B cell (primary cell): Measurements from ENCODE around the gene PARD6A. TPM values are rescaled to one million over a fixed set of nuclear protein-coding genes. Genes with fewer than 3 reads are reported as not detected.

Experiments used
- ATAC-seq: fragments of 200-7000 bp; cut with Tn5 transposase; one replicate; pipeline ENCODE4 v1.10.0; 2021; ENCODE audit warnings: low read depth, mild to moderate bottlenecking, moderate number of reproducible peaks, moderate library complexity
- CTCF ChIA-PET: fragments of 350-600 bp; sonication (Branson Sonifier 250); formaldehyde crosslinking; loops from one replicate; lab custom pipeline; 2021; ENCODE audit warnings: antibody characterized with exemption, inconsistent platforms; lab: Charles Lee
- POLR2A ChIA-PET: fragments of 350-600 bp; sonication (Branson Sonifier 250); formaldehyde crosslinking; loops from one replicate; lab custom pipeline; 2021; ENCODE audit warnings: antibody characterized with exemption; lab: Charles Lee
- DNase-seq: peaks from one replicate; pipeline ENCODE4 v3.0.0; 2013
- H2AFZ ChIP-seq: 2 replicates; pipeline ENCODE4 v1.6.1; 2012; ENCODE audit warnings: mild to moderate bottlenecking, low read depth, low read length; ENCODE audit not compliant: insufficient read depth, poor library complexity, severe bottlenecking
- H3K27ac ChIP-seq, 2 donors: 1 replicate in 1 of 2; 2 replicates in 1 of 2; pipeline ENCODE4 v1.5.1; 2012 to 2013; ENCODE audit warnings: low read length in 2 of 2, mild to moderate bottlenecking in 2 of 2, moderate library complexity in 1 of 2
- H3K27me3 ChIP-seq, 4 experiments: fragments of 200-600 bp in 1 of 4; sonication (generic) in 1 of 4; replicated peaks in 1 of 4; 1 replicate in 2 of 4; 2 replicates in 2 of 4; pipeline versions ENCODE4 v1.6.1 to v1.7.0; 2013 to 2016; ENCODE audit warnings: low read length in 3 of 4, mild to moderate bottlenecking in 2 of 4, mixed read lengths in 1 of 4, moderate library complexity in 1 of 4; ENCODE audit not compliant: insufficient read depth in 4 of 4, control insufficient read depth in 3 of 4; ENCODE audit errors: control extremely low read depth in 1 of 4
- H3K36me3 ChIP-seq, 2 experiments: replicated peaks in 1 of 2; 1 replicate in 1 of 2; 2 replicates in 1 of 2; pipeline versions ENCODE4 v1.6.1 to v1.7.1; 2013; ENCODE audit warnings: low read length in 1 of 2; ENCODE audit not compliant: insufficient read depth in 2 of 2, control insufficient read depth in 1 of 2; ENCODE audit errors: control extremely low read depth in 1 of 2, extremely low read depth in 1 of 2
- H3K4me1 ChIP-seq, 2 donors: fragments of 200-600 bp in 1 of 2; sonication (generic) in 1 of 2; 1 replicate in 1 of 2; 2 replicates in 1 of 2; pipeline versions ENCODE4 v1.5.1 to v1.6.1; 2013 to 2017; ENCODE audit warnings: low read length in 2 of 2; ENCODE audit not compliant: control insufficient read depth in 2 of 2, insufficient read depth in 2 of 2
- H3K4me2 ChIP-seq: replicated peaks from 2 replicates; pipeline ENCODE3; 2012; ENCODE audit warnings: mild to moderate bottlenecking, low read depth, low read length; ENCODE audit not compliant: poor library complexity, severe bottlenecking
- H3K4me3 ChIP-seq, 5 experiments: fragments of 200-600 bp in 1 of 5; sonication (generic) in 1 of 5; 1 replicate in 3 of 5; 2 replicates in 2 of 5; pipeline versions ENCODE4 v1.5.1 to v1.7.0; 2011 to 2016; ENCODE audit warnings: low read length in 4 of 5, mild to moderate bottlenecking in 4 of 5, low read depth in 2 of 5, control low read depth in 1 of 5, moderate library complexity in 1 of 5; ENCODE audit not compliant: insufficient read depth in 1 of 5; ENCODE audit errors: control extremely low read depth in 1 of 5, extremely low read depth in 1 of 5
- H3K79me2 ChIP-seq: fragments of 200-600 bp; sonication (generic); one replicate; pipeline ENCODE4 v1.6.0; 2016; ENCODE audit warnings: low read length; ENCODE audit not compliant: control insufficient read depth, insufficient read depth
- H3K9ac ChIP-seq: fragments of 200-600 bp; sonication (generic); 2 replicates; pipeline ENCODE4 v1.6.1; 2017; ENCODE audit warnings: mild to moderate bottlenecking, low read length, moderate library complexity
- H3K9me3 ChIP-seq, 3 donors: one replicate each; pipeline versions ENCODE4 v1.6.1 to v1.7.1; 2013; ENCODE audit warnings: low read length in 2 of 3; ENCODE audit not compliant: control insufficient read depth in 2 of 3, insufficient read depth in 1 of 3; ENCODE audit errors: control extremely low read depth in 1 of 3
- H4K20me1 ChIP-seq: 2 replicates; pipeline ENCODE4 v1.6.0; 2012; ENCODE audit warnings: mild to moderate bottlenecking, low read length; ENCODE audit not compliant: insufficient read depth, control insufficient read depth, poor library complexity, severe bottlenecking
- H3K27ac Mint-ChIP-seq: one replicate; pipeline ENCODE4 v1.8.0; 2021; ENCODE audit warnings: mixed read lengths
- H3K27me3 Mint-ChIP-seq: one replicate; pipeline ENCODE4 v1.8.0; 2021; ENCODE audit warnings: mixed read lengths
- H3K4me1 Mint-ChIP-seq: one replicate; pipeline ENCODE4 v1.8.0; 2021; ENCODE audit warnings: mixed read lengths
- H3K4me3 Mint-ChIP-seq: one replicate; pipeline ENCODE4 v1.8.0; 2021; ENCODE audit warnings: mixed read lengths
- H3K9me3 Mint-ChIP-seq: one replicate; pipeline ENCODE4 v1.8.0; 2022; ENCODE audit warnings: mixed read lengths; ENCODE audit not compliant: insufficient read depth
- CTCF ChIP-seq: fragments of 200-600 bp; IDR thresholded peaks from one replicate; pipeline ENCODE4 v1.8.0; 2022; ENCODE audit warnings: antibody characterized with exemption, mild to moderate bottlenecking
- EZH2 ChIP-seq: IDR thresholded peaks from 2 replicates; pipeline ENCODE4 v1.6.1; 2012; ENCODE audit warnings: borderline replicate concordance, low read depth, mild to moderate bottlenecking, moderate library complexity, low read length; ENCODE audit not compliant: insufficient read depth, poor library complexity, severe bottlenecking
- WGBS: methylation state at CpG from one replicate; pipeline ENCODE4 v1.1.5; 2013; ENCODE audit warnings: missing lambda C conversion rate; ENCODE audit not compliant: insufficient coverage; 5-methylcytosine and 5-hydroxymethylcytosine counted together
- intact Hi-C: fragments of 100-400 bp; cut with micrococcal nuclease; formaldehyde crosslinking; loops from one replicate; pipeline ENCODE4 v1.10.0; 2022
- polyA plus RNA-seq: library from polyadenylated mRNA; depleted of rRNA; stranded (reverse); fragments of >200 nt; gene quantifications from 2 replicates; pipeline ENCODE4 v1.2.3, GENCODE V29; 2012
- total RNA-seq, 2 donors: library from RNA; stranded (reverse); fragments of 120-200 nt in 1 of 2; gene quantifications; 1 replicate in 1 of 2; 2 replicates in 1 of 2; pipeline versions ENCODE4 v1.2.3 to v1.2.4, GENCODE V29; 2013 to 2022

The PARD6A gene
- total and polyA plus RNA-seq, 2 donors (not counting 1 experiment from before 2014, with no cell fraction given) = 14.8 to 15.9 TPM

GRCh38 chr16:67650023-67650422 is 10.7 kb upstream of the PARD6A start:
- no peak for TF ChIP-seq EZH2
- no peak for TF ChIP-seq CTCF
- Histone ChIP-seq H3K4me1 (peaks cover 9 to 14% of the 10 kb centered on the region in 2 donors), H3K79me2 (peaks cover 49% of the 10 kb centered on the region), H3K9ac (no peak overlapping the region), H4K20me1 (peaks cover 50% of the 10 kb centered on the region), H3K36me3 (peaks cover 0 to 68% of the 10 kb centered on the region in 2 experiments), H3K4me2 (no peak overlapping the region), H3K9me3 (no peaks in the 10 kb centered on the region), H3K27ac (no peak overlapping the region), H3K4me3 (no peak overlapping the region), H2AFZ (no peak overlapping the region), H3K27me3 (no peaks in the 10 kb centered on the region)
- POLR2A ChIA-PET = no interaction called here
- Mint-ChIP-seq H3K4me3 (no peak overlapping the region), H3K4me1 (peaks cover 15% of the 10 kb centered on the region), H3K27me3 (no peaks in the 10 kb centered on the region), H3K27ac (peak overlapping the region; percentile 10), H3K9me3 (no peaks in the 10 kb centered on the region)
- intact Hi-C loops = no loop called here
- ATAC-seq = no peak
- DNase-seq = no peak
- 100% methylated on average over 7 of the region's 8 CpGs for WGBS
- CTCF ChIA-PET = interaction anchor here (0.9 to 1.1 kb wide), 2 partner anchors 129 to 167 kb away, joined by 4 read pairs; no protein-coding TSS in a partner anchor

- no peak for DNase-seq
- H3K9me3 Mint-ChIP-seq = no peaks in the 10 kb centered on the region
- H2AFZ ChIP-seq = no peak overlapping the region
- 92% methylated on average over 7 of the region's 7 CpGs for WGBS
- no peak for ATAC-seq
- H3K27me3 Mint-ChIP-seq = no peaks in the 10 kb centered on the region
- no peaks in the 10 kb centered on the region for H3K9me3 ChIP-seq
- peaks cover under 1 to 4% of the 10 kb centered on the region in 2 donors for H3K4me1 ChIP-seq
- no peaks in the 10 kb centered on the region for H3K27me3 ChIP-seq
- intact Hi-C loops = no loop called here
- H3K36me3 ChIP-seq = peaks cover 0 to 77% of the 10 kb centered on the region in 2 experiments
- no peak overlapping the region for H3K4me3 Mint-ChIP-seq
- H3K27ac ChIP-seq = no peak overlapping the region
- H3K4me3 ChIP-seq = no peak overlapping the region
- CTCF ChIA-PET = interaction anchor here (0.8 to 1.8 kb wide), 5 partner anchors 9 to 166 kb away, joined by 3 to 5 read pairs (median 4); partner anchors contain the start of gene ACD
- TF ChIP-seq CTCF (no peak), EZH2 (no peak)
- H3K4me2 ChIP-seq = no peak overlapping the region
- H3K79me2 ChIP-seq = peaks cover 39% of the 10 kb centered on the region
- H3K9ac ChIP-seq = no peak overlapping the region
- POLR2A ChIA-PET = no interaction called here
- H4K20me1 ChIP-seq = peaks cover 42% of the 10 kb centered on the region
- H3K4me1 Mint-ChIP-seq = peaks cover 10% of the 10 kb centered on the region
- no peak overlapping the region for H3K27ac Mint-ChIP-seq
Measured at GRCh38 chr16:67651039-67651438, 9.7 kb upstream of the PARD6A start.
